Measurements from ENCODE around the gene GALNTL6. TPM values are rescaled to one million over a fixed set of nuclear protein-coding genes. Genes with fewer than 3 reads are reported as not detected.

GALNTL6 gene
- polyA plus RNA-seq, 1 donor from 2014 or later, result 14.9 TPM

DNA sequence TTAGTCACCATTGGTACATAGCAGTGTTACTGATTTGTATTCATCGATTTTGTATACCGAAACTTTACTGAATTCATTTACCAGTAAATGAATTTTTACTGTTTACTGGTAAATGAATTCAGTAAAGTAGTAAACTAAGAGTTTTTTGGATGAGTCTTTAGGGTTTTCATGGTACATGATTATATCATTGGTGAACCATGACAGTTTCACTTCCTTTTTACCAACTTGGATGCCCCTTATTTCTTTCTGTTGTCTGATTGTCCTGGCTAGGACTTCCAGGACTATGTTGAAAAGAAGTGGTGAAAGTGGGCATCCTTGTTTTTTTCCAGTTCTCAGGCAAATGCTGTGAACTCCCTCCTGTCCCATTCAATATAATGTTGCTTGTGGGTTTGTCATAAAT lies 494.9 kb downstream of the GALNTL6 start:
- H3K79me2 ChIP-seq (replicated peaks; ENCODE audit: insufficient read depth, low read length), result no peaks in the 10 kb centered on the region
- H3K4me3 ChIP-seq (ENCODE audit: low read length), result no peak overlapping the region
- TF ChIP-seq RAD21 (conservative IDR thresholded peaks at IDR 0.05) (no peak), EP300 (conservative IDR thresholded peaks at IDR 0.05; ENCODE audit: poor library complexity, severe bottlenecking) (no peak), POLR2AphosphoS5 (IDR thresholded peaks at IDR 0.05) (no peak), TAF1 (IDR thresholded peaks at IDR 0.05; ENCODE audit: low read depth) (no peak), EZH2 (IDR thresholded peaks at IDR 0.05; ENCODE audit: borderline replicate concordance, insufficient read depth, low read length, poor library complexity, severe bottlenecking) (no peak), SMC3 (conservative IDR thresholded peaks at IDR 0.05; ENCODE audit: poor library complexity) (no peak), MXI1 (conservative IDR thresholded peaks at IDR 0.05; ENCODE audit: poor library complexity, severe bottlenecking) (no peak)
- TF ChIP-seq, protein P1, sequence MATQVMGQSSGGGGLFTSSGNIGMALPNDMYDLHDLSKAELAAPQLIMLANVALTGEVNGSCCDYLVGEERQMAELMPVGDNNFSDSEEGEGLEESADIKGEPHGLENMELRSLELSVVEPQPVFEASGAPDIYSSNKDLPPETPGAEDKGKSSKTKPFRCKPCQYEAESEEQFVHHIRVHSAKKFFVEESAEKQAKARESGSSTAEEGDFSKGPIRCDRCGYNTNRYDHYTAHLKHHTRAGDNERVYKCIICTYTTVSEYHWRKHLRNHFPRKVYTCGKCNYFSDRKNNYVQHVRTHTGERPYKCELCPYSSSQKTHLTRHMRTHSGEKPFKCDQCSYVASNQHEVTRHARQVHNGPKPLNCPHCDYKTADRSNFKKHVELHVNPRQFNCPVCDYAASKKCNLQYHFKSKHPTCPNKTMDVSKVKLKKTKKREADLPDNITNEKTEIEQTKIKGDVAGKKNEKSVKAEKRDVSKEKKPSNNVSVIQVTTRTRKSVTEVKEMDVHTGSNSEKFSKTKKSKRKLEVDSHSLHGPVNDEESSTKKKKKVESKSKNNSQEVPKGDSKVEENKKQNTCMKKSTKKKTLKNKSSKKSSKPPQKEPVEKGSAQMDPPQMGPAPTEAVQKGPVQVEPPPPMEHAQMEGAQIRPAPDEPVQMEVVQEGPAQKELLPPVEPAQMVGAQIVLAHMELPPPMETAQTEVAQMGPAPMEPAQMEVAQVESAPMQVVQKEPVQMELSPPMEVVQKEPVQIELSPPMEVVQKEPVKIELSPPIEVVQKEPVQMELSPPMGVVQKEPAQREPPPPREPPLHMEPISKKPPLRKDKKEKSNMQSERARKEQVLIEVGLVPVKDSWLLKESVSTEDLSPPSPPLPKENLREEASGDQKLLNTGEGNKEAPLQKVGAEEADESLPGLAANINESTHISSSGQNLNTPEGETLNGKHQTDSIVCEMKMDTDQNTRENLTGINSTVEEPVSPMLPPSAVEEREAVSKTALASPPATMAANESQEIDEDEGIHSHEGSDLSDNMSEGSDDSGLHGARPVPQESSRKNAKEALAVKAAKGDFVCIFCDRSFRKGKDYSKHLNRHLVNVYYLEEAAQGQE (IDR thresholded peaks at IDR 0.05; ENCODE audit: borderline replicate concordance), result no peak
- TF ChIP-seq, protein P2, sequence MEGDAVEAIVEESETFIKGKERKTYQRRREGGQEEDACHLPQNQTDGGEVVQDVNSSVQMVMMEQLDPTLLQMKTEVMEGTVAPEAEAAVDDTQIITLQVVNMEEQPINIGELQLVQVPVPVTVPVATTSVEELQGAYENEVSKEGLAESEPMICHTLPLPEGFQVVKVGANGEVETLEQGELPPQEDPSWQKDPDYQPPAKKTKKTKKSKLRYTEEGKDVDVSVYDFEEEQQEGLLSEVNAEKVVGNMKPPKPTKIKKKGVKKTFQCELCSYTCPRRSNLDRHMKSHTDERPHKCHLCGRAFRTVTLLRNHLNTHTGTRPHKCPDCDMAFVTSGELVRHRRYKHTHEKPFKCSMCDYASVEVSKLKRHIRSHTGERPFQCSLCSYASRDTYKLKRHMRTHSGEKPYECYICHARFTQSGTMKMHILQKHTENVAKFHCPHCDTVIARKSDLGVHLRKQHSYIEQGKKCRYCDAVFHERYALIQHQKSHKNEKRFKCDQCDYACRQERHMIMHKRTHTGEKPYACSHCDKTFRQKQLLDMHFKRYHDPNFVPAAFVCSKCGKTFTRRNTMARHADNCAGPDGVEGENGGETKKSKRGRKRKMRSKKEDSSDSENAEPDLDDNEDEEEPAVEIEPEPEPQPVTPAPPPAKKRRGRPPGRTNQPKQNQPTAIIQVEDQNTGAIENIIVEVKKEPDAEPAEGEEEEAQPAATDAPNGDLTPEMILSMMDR (IDR thresholded peaks at IDR 0.05; ENCODE audit: poor library complexity, severe bottlenecking), result no peak
- H3K27ac ChIP-seq (ENCODE audit: low read length), result no peak overlapping the region
- H4K20me1 ChIP-seq (ENCODE audit: insufficient read depth), result no peaks in the 10 kb centered on the region
- no peaks in the 10 kb centered on the region for H3K9me2 ChIP-seq (ENCODE audit: insufficient read depth, low read length)
- H3K9me3 ChIP-seq (ENCODE audit: low read length), result no peaks in the 10 kb centered on the region
- H3K36me3 ChIP-seq (ENCODE audit: insufficient read depth, low read length), result no peaks in the 10 kb centered on the region
- H3K9ac ChIP-seq (ENCODE audit: low read length), result no peak overlapping the region
- no peak overlapping the region for H3K4me2 ChIP-seq (ENCODE audit: low read length)
- H3F3A ChIP-seq (ENCODE audit: insufficient read depth, low read length, poor library complexity, severe bottlenecking), result no peaks in the 10 kb centered on the region
- no peaks in the 10 kb centered on the region for H3K27me3 ChIP-seq (ENCODE audit: insufficient read depth, low read depth, low read length)
- no peak overlapping the region for H2AFZ ChIP-seq (ENCODE audit: low read depth, low read length)

DNA sequence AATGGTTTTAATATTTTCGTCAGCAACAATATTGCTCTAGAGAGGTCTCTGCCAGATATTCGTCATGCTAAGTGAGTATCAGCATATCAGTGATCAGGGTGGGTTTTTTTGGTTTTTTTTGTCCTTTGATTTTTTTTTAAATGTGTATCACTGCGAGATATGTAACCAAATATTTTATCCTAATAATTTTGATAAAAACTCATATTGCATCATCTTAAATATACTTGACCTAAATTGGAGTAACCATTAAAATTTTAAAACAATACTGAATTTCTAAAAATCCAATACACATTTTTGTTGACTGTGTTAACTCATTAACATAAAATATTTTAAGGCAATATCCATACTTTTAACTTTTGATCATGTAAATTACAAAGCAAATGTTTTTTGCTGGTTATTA lies 498.5 kb downstream of the GALNTL6 start:
- Histone ChIP-seq H2AFZ (ENCODE audit: low read depth, low read length) (no peak overlapping the region), H3K9me3 (ENCODE audit: low read length) (no peaks in the 10 kb centered on the region), H3K79me2 (replicated peaks; ENCODE audit: insufficient read depth, low read length) (no peaks in the 10 kb centered on the region), H3K4me3 (ENCODE audit: low read length) (no peak overlapping the region), H4K20me1 (ENCODE audit: insufficient read depth) (no peaks in the 10 kb centered on the region), H3K27ac (ENCODE audit: low read length) (no peak overlapping the region), H3K9me2 (ENCODE audit: insufficient read depth, low read length) (no peaks in the 10 kb centered on the region), H3K9ac (ENCODE audit: low read length) (no peak overlapping the region), H3K36me3 (ENCODE audit: insufficient read depth, low read length) (no peaks in the 10 kb centered on the region), H3K27me3 (ENCODE audit: insufficient read depth, low read depth, low read length) (no peaks in the 10 kb centered on the region), H3K4me2 (ENCODE audit: low read length) (no peak overlapping the region), H3F3A (ENCODE audit: insufficient read depth, low read length, poor library complexity, severe bottlenecking) (no peaks in the 10 kb centered on the region)
- no peak for TF ChIP-seq EP300 (conservative IDR thresholded peaks at IDR 0.05; ENCODE audit: poor library complexity, severe bottlenecking)
- TF ChIP-seq SMC3 (conservative IDR thresholded peaks at IDR 0.05; ENCODE audit: poor library complexity), result no peak
- TF ChIP-seq POLR2AphosphoS5 (IDR thresholded peaks at IDR 0.05), result no peak
- TF ChIP-seq, protein P2 (IDR thresholded peaks at IDR 0.05; ENCODE audit: poor library complexity, severe bottlenecking), result no peak
- TF ChIP-seq EZH2 (IDR thresholded peaks at IDR 0.05; ENCODE audit: borderline replicate concordance, insufficient read depth, low read length, poor library complexity, severe bottlenecking), result no peak
- TF ChIP-seq TAF1 (IDR thresholded peaks at IDR 0.05; ENCODE audit: low read depth), result no peak
